Activated CD4-positive, alpha-beta T cell treated with anti-CD3 and anti-CD28 coated beads, Interleukin-2, Interleukin-6, amounts not matched to agents 100 ng/mL and 50 ng/mL, durations not matched to agents 16 hours and 8 hours (primary cell): ENCODE data around the gene KIF2A.
A peak's percentile ranks its signal among the peaks of the same experiment; 100 is the strongest.

Source experiments
- DNase-seq: peaks from one replicate; pipeline ENCODE4 v3.0.0-alpha.2; 2020

KIF2A gene

DNA sequence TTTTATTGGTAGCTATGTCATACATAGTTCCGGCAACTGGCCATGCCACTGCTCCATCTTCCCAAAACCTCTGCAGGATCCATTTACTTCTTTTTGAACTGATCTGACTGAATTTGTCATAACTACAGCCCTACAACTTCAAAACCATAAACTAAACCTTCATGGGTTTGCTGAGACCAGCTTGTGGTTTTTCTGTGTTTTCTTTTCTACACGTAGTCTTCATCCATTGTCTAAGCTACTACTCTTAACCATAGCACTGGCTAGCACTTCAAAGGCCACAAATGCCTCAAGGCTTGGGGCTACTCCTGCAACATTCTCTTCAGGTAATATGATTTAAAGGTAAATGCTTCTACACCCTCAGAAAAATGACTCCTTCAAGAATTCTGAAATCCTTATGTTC, 9.0 kb upstream of the KIF2A start:
- peak; percentile 66 for DNase-seq

DNA sequence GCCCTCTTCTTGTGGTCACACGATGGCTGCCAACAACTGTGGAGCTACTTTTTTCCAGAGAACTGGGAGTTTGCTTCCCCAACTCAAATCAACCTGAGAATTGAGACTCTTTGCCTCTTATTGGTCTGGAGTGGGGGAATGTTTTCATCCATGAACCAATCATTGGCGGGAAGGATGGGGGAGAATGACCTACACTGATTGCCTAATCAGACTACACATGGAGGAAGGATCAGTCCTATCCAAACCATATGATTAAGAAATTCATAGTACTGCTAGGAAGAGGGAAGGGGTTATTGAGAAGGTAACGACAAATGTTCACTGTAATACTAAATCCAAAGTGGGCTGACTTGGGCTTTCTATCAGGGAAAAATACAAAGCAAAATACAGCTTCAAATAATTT, 7.9 kb upstream of the KIF2A start:
- no peak for DNase-seq

- DNase-seq: no peak
Observed at GRCh38 chr5:62299101-62299500, 6.9 kb upstream of the KIF2A start.

DNA sequence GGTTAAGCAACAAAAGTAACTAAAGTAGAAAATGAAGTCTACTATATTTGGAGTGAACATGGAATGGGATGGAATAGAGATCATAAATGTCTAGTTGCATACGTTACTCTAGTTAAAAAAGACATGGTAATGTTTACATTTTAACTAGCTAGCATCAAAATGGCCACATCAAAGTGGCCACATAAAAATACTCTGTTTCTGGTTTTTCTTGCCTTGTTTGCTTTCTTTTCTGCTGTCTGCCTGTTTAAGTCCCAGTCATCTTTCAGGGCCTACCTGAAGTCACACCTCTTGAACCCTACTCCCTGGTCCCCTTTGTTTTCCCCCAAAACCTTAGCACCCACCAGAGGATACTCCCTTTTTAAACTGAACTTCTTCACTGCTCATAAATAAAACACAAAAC, 6.4 kb upstream of the KIF2A start:
- no peak for DNase-seq

DNA sequence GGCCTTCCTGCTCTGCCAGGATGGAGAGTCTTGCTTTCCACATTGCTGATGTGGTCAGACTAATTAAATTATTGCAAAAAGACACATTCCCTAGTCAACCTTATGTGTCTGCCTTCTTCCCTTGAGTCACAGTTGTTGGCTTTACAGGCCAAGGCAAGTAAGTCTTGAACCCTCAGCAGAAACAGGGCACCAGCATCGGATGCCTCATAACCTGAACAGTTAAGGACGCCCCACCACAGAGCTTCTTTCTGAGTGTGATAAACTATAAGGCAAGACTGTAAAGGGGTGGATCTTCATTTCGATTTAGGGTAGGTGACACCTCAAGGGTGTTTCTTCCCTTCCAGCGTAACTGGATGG, 670 bp upstream of the KIF2A start:
- DNase-seq: no peak

DNA sequence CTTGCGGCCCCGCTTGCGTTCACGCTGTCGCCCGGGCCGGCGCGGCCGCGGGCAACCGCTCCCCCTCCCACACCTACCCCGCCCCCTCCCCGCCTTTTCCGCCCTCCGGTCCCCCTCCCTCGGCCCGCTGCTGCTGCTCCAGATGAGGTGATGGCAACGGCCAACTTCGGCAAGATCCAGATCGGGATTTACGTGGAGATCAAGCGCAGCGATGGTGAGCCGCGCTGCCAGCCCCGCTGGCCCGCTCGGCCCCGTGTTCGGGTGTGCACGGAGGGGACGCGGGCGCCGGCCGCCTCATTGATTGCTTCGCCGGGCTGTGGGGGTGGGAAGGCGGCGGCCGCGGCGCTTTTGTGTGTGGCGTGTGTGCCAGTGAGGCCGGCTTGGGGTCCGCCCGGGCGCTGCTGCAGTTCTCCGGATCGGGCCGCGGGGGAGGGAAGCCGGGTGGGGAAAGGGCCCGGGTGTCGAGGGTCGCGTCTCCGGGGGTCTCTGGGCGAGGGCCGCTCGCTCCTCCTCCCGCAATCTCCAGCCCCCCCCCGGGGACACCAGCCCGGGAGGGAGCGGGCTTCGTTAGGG, 403 bp downstream of the KIF2A start:
- no peak for DNase-seq

DNA sequence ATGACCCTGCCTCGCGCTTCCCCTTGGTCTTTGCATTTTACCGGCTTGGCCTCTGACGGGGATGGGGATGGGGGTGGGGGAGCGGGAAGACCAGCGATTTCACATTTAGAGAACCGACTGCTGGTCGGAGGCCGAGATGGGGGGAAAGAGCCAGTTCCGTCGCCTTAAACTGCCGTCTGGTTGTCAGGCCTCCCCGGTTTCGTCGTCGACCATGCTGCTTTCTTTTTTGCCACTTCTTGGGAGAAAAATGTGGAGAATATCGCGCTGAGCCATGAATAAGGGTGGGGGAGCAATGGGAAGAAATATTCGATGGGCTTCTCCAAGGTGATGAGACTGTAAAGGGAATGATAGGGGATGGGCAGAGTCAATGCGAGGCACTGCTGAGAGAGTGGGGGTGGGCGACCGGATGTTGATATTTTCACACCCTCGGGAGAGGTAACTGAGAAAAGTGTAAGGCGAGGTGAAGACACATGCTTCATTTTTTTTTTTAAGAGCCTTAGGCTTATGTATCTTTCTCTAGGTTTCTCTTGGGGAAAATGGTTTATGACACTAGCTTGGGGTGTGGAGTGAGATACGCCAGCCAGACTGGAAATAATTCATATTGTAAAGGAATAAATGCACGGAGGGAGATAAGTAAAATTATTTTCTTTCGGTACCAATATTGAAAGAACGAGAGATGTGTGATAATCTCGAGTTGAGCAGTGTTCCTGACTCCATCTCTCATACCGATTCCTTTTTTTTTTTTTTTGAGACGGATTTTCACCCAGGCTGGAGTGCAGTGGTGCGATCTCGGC, 1.1 kb downstream of the KIF2A start:
- DNase-seq: peak; percentile 68

DNA sequence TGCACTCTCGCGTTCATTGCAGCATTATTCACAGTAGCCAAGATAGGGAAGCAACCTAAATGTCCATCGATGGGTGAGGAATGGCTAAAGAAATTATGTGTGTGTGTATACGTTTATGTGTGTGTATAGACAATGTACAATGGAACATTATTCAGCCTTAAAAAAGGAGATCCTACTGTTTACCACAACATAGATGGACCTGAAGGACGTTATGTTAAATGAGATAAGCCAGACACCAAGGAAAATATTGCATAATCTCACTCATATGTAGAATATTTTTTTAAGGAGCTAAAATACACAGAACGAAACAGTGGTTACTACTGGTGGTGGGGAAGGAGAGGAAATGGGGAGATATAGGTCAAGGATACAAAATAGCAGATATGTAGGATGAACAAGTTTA, 2.4 kb downstream of the KIF2A start:
- DNase-seq: peak; percentile 27

- DNase-seq: no peak
Observed at GRCh38 chr5:62309107-62309506, 3.1 kb downstream of the KIF2A start.

GRCh38 chr5:62310426-62311143, 4.6 kb downstream of the KIF2A start:
- DNase-seq: no peak

DNA sequence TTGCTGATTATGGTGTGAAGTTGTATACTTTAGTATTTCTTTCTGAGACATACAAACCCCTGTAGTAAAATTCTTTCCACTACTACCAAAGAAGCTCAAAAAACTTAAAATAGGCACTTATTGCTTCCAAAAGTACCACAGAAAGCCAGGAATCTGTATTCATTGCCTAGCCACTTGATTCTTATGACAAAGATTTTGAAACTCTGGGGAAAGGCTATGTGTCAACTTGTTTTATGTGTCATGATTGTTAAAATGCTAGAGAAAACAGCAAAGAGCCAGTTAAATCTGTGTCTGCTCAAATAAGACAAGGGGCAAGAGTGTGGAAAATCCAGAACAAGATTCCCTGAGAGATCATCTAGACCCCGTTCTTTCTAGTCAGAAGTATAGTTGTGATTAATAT, 6.0 kb downstream of the KIF2A start:
- no peak for DNase-seq

DNA sequence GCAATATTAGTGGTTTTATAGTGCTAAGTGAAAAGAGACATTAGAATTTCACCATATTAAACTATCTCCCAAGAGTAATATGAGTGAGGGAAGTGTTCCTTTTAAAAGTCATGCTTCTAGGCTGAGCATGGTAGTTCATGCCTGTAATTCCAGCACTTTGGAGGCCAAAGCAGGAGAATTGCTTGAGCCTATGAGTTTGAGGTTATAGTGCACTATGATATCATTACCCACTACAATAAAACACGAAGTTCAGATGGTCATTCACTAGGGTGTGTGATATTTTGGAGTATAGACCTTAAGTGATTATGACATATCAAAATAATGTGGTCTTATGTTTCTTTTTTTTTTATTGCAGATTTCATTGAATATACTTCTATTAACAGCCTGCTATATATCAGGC, 6.7 kb downstream of the KIF2A start:
- DNase-seq: no peak

GRCh38 chr5:62314213-62314830, 8.3 kb downstream of the KIF2A start:
- DNase-seq: no peak

DNA sequence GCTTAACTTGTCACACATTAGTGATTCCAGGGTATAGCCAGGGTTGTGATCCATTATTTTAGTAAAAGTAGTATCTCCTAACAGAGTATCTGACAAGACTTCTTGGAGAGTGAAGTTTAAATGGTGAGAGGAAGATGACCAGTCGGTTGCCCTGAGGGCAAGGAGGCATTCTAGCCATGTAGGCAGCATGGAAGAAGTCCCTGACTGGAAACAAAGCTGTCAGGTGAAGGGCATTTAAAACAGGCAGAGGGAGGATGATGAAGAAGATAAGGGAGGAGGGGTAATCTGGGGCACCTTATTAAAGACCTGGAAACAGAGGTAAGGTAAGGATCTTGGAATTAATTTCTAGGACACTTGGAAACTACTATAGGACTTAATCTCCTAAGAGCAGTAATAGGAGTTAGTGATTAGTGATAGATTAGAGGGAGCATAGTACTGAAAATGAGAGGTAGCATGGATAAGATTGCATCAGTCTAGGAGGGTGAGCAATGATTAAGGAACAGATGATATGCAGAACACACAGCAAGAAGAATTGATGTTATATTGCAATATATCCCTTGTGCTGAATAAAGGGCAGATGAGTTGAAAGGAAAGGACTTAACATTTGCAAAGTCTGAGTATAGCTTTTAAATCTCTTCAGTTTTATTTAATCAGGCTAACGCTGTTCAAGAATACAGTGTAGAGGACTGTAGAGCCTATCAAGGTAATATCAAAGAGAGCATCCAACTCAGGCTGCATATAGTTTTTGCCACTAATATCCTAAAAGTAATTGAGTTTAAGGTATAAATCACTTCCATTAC, 9.6 kb downstream of the KIF2A start:
- no peak for DNase-seq

DNA sequence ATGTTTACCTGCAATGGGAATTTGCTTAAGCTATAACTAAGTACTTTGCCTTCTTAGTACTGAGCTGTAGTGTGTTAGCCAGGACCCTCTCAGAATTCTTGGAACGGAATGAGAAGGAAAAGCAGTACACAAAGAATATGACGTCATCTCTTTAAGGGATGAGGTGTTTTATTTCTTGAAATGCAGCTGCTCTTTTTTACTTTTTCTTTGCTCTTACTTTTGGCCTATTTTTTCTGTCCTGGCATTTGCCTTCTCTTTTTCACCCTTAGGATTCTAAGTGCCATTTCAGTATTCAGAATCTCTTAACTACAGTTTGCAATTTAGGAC, 10.1 kb downstream of the KIF2A start:
- no peak for DNase-seq

DNA sequence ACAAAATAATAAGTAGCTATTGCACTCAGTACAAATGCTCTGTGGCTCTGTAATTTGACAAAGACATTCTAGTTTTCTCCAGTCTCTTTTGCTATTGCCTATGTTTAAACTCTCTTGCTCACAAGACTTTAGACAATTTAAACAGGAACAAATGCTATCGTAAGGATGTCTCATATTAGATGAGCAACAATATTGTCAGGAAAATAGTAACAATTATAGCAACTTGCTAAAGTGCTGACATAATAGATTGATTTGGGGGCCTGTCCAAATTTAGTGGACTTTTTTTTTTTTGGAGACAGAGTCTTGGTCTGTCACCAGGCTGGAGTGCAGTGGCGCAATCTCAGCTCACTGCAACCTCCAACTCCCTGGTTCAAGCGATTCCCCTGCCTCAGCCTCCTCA, 11.8 kb downstream of the KIF2A start:
- no peak for DNase-seq

- no peak for DNase-seq
Observed at GRCh38 chr5:62322484-62322883, 16.5 kb downstream of the KIF2A start.

- DNase-seq: no peak
Observed at GRCh38 chr5:62326302-62326701, 20.3 kb downstream of the KIF2A start.

GRCh38 chr5:62326702-62327101, 20.7 kb downstream of the KIF2A start:
- no peak for DNase-seq

DNA sequence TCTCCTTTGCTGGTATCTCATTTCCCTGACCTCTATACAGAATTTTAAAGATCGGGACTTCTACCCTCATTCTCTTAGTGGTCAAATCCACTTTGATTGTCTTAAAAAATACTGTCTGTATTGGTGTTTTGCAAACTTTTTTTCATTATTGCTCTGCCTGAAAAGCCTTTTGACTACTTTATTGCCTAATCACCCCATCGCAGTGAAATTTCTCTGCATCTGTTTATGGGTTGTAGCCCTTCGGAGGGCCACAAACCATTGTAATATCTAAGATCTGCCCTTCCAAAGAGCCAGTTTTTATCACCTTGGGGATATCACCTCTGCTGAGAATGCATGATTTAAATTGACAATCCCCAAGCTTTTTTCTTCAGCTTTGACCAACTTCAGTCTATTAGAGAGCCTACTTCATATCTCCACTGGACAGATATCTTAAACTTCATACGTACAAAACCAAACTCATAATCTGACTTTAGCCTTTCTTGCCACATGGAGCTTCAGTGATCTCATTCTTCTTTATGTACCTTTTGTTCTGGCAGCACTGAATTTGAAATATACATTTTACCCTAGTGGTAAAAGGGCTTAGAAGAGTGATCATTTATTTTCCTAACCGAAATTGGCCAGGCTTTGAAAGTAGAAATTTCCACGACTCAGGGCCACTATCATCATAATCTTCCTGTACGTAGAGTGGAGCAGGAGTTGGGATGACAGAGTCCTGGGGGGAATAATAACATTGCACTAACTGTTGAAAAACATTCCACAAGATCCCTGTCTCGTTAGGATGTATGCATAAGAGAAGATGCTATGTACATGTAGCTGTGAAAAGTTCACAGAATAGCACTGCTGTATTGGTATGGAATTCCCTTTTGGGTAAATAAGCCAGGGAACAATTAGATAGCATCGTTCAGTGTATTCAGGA, 21.4 kb downstream of the KIF2A start:
- no peak for DNase-seq

DNA sequence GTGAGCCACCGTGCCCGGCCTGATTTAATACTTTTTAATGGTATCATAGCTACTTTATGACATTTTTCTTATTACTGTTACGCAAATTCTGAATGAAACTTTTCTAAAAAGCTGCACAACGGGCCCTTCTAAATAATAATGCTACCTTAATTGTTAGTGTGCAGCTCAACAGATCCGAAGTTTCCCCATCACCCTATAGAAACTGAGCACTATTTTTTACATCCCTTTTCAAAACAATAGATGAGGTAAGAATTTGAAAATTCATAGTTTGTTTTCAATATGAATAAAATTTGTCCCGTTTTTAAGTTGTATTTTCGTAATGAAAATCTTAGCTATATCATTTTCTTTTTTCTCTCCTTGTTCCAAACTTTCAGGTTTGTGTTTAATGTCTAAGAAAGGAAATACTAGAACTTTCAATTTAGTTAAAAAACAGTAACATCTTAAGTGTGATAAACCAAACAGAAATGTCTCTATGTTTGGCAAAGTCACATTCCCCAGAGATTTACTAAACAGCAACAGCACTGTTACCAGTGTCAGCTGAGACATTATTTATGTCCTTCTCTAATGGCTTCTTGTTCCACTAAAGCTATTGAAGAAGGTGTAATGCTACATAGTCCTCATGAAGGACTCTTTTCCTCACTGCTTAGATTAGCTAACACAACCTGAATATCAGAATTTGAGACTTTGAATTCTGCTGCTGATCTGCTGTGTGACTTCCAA, 22.9 kb downstream of the KIF2A start:
- DNase-seq: no peak
